Neuronal stem cell (in vitro differentiated cells): ENCODE data around the gene USP12.
"Not testable (repeated sequence)": the region's sequence is repeated elsewhere in the genome, so short reads cannot be mapped to it uniquely, and the experiment has no call there.

ENCODE experiments used
- DNase-seq: peaks from one replicate; pipeline ENCODE4 v3.0.0-alpha.2; 2013; ENCODE audit warnings: low spot score
- H2AFZ ChIP-seq: one replicate; pipeline ENCODE4 v1.6.1; 2013; ENCODE audit warnings: mild to moderate bottlenecking, low read length, inconsistent platforms
- H2AK5ac ChIP-seq: 2 replicates; pipeline ENCODE4 v1.6.1; 2013; ENCODE audit warnings: low read depth, mild to moderate bottlenecking, inconsistent platforms, low read length, moderate library complexity, mixed read lengths
- H2BK120ac ChIP-seq: 2 replicates; pipeline ENCODE4 v1.6.1; 2013; ENCODE audit warnings: low read depth, mild to moderate bottlenecking, inconsistent platforms, low read length, moderate library complexity, mixed read lengths
- H2BK12ac ChIP-seq: one replicate; pipeline ENCODE4 v1.6.1; 2013; ENCODE audit warnings: low read length, inconsistent platforms
- H2BK15ac ChIP-seq: 2 replicates; pipeline ENCODE4 v1.6.1; 2013; ENCODE audit warnings: mild to moderate bottlenecking, low read length, inconsistent platforms, mixed read lengths
- H2BK5ac ChIP-seq: one replicate; pipeline ENCODE4 v1.6.1; 2013; ENCODE audit warnings: inconsistent platforms, mild to moderate bottlenecking, low read length, moderate library complexity
- H3K14ac ChIP-seq: one replicate; pipeline ENCODE4 v1.6.1; 2013; ENCODE audit warnings: low read length, inconsistent platforms
- H3K18ac ChIP-seq: 2 replicates; pipeline ENCODE4 v1.6.1; 2013; ENCODE audit warnings: low read length, inconsistent platforms
- H3K23ac ChIP-seq: 2 replicates; pipeline ENCODE4 v1.6.1; 2013; ENCODE audit warnings: low read depth, mild to moderate bottlenecking, mixed read lengths, low read length, inconsistent platforms; ENCODE audit not compliant: poor library complexity
- H3K27ac ChIP-seq: replicated peaks from 3 replicates; pipeline ENCODE4 v1.5.1; 2013; ENCODE audit warnings: low read length, inconsistent platforms
- H3K27me3 ChIP-seq, 3 experiments: 2 replicates each; pipeline ENCODE4 v1.6.1; 2013; ENCODE audit warnings: low read length in 3 of 3, mild to moderate bottlenecking in 2 of 3, inconsistent platforms in 1 of 3, low read depth in 1 of 3, mixed read lengths in 1 of 3, moderate library complexity in 1 of 3; ENCODE audit not compliant: control insufficient read depth in 3 of 3, insufficient read depth in 3 of 3
- H3K36me3 ChIP-seq, 2 donors: replicated peaks in 1 of 2; 2 replicates each; pipeline ENCODE4 v1.6.1; 2013; ENCODE audit warnings: low read length in 2 of 2; ENCODE audit not compliant: control insufficient read depth in 2 of 2, insufficient read depth in 2 of 2
- H3K4ac ChIP-seq: 2 replicates; pipeline ENCODE4 v1.6.1; 2013; ENCODE audit warnings: inconsistent platforms, mild to moderate bottlenecking, low read length, moderate library complexity
- H3K4me1 ChIP-seq, 2 donors: 1 replicate in 1 of 2; 2 replicates in 1 of 2; pipeline ENCODE4 v1.6.1; 2013; ENCODE audit warnings: low read length in 2 of 2, low read depth in 1 of 2; ENCODE audit not compliant: control insufficient read depth in 2 of 2, insufficient read depth in 1 of 2
- H3K4me2 ChIP-seq: one replicate; pipeline ENCODE4 v1.6.1; 2013; ENCODE audit warnings: mild to moderate bottlenecking, low read length, inconsistent platforms; ENCODE audit not compliant: insufficient read depth, poor library complexity, severe bottlenecking
- H3K4me3 ChIP-seq, 2 donors: 2 replicates each; pipeline ENCODE4 v1.5.1; 2013; ENCODE audit warnings: low read length in 2 of 2, mild to moderate bottlenecking in 2 of 2, inconsistent platforms in 1 of 2, moderate library complexity in 1 of 2
- H3K79me1 ChIP-seq: one replicate; pipeline ENCODE4 v1.6.1; 2013; ENCODE audit warnings: low read depth, mild to moderate bottlenecking, inconsistent platforms, low read length, moderate library complexity
- H3K9ac ChIP-seq: one replicate; pipeline ENCODE4 v1.6.1; 2013; ENCODE audit warnings: mild to moderate bottlenecking, low read depth, low read length, inconsistent platforms; ENCODE audit not compliant: poor library complexity
- H3K9me3 ChIP-seq, 2 donors: replicated peaks in 1 of 2; 2 replicates each; pipeline versions ENCODE3 to v1.6.1; 2013; ENCODE audit warnings: low read length in 2 of 2, mild to moderate bottlenecking in 2 of 2, inconsistent platforms in 1 of 2, low read depth in 1 of 2, mixed read lengths in 1 of 2, moderate library complexity in 1 of 2; ENCODE audit not compliant: control insufficient read depth in 2 of 2, insufficient read depth in 1 of 2
- H4K8ac ChIP-seq: one replicate; pipeline ENCODE4 v1.6.1; 2013; ENCODE audit warnings: low read depth, mild to moderate bottlenecking, inconsistent platforms, low read length, moderate library complexity
- H4K91ac ChIP-seq: one replicate; pipeline ENCODE4 v1.6.1; 2013; ENCODE audit warnings: low read length, low read depth, mild to moderate bottlenecking, inconsistent platforms; ENCODE audit not compliant: poor library complexity
- WGBS, 2 donors: extraction: QIAGEN DNeasy Blood & Tissue Kit; methylation state at CpG; one replicate each; pipeline ENCODE4 v1.1.7; 2013; ENCODE audit warnings: missing lambda C conversion rate in 2 of 2, mixed read lengths in 1 of 2; ENCODE audit not compliant: insufficient read length in 2 of 2, insufficient replicate concordance in 1 of 2; ENCODE audit errors: extremely low coverage in 2 of 2; 5-methylcytosine and 5-hydroxymethylcytosine counted together

USP12 gene

GRCh38 chr13:27141746-27142145, 29.9 kb downstream of the USP12 start:
- Histone ChIP-seq H3K79me1 (peaks cover 3% of the 10 kb centered on the region), H3K18ac (no peak overlapping the region), H3K4me2 (no peak overlapping the region), H2BK12ac (no peak overlapping the region), H3K23ac (no peak overlapping the region), H4K8ac (no peak overlapping the region), H2AFZ (no peak overlapping the region), H4K91ac (no peak overlapping the region), H2BK15ac (no peak overlapping the region), H3K9me3 (peaks cover 3 to 40% of the 10 kb centered on the region in 2 donors), H3K27me3 (no peaks in the 10 kb centered on the region), H3K9ac (no peak overlapping the region), H3K27ac (no peak overlapping the region), H2BK120ac (no peak overlapping the region), H2BK5ac (no peak overlapping the region), H3K36me3 (peaks cover 0 to 14% of the 10 kb centered on the region in 2 donors), H3K14ac (no peak overlapping the region), H3K4me3 (no peak overlapping the region), H3K4me1 (no peaks in the 10 kb centered on the region), H2AK5ac (no peak overlapping the region), H3K4ac (no peak overlapping the region)
- no peak for DNase-seq
- WGBS, 2 donors, result no CpG with 5 or more reads among the region's 5 CpGs

GRCh38 chr13:27141159-27141558, 30.5 kb downstream of the USP12 start:
- H3K14ac ChIP-seq, H4K8ac ChIP-seq, H3K27ac ChIP-seq, H2BK120ac ChIP-seq, H2BK5ac ChIP-seq, H3K79me1 ChIP-seq, H3K23ac ChIP-seq, H3K4me3 ChIP-seq, H3K4me2 ChIP-seq, H3K27me3 ChIP-seq, H3K4ac ChIP-seq, H2AK5ac ChIP-seq, H2AFZ ChIP-seq, H3K18ac ChIP-seq, H2BK12ac ChIP-seq, H4K91ac ChIP-seq, H3K9ac ChIP-seq, H3K4me1 ChIP-seq, DNase-seq, H2BK15ac ChIP-seq: not testable (repeated sequence)
- WGBS, 2 donors, result no CpG with 5 or more reads among the region's 5 CpGs
- Histone ChIP-seq H3K36me3 (peaks cover 0 to 11% of the 10 kb centered on the region in 2 donors), H3K9me3 (peaks cover 3 to 40% of the 10 kb centered on the region in 2 donors)

- Histone ChIP-seq H3K9me3 (peaks cover 3 to 40% of the 10 kb centered on the region in 2 donors), H3K27me3 (no peaks in the 10 kb centered on the region), H3K79me1 (peaks cover 3% of the 10 kb centered on the region), H2BK120ac (no peak overlapping the region), H3K9ac (no peak overlapping the region), H2BK12ac (no peak overlapping the region), H4K8ac (no peak overlapping the region), H3K23ac (no peak overlapping the region), H2AFZ (no peak overlapping the region), H3K4ac (no peak overlapping the region), H3K14ac (no peak overlapping the region), H3K4me2 (no peak overlapping the region), H2BK15ac (no peak overlapping the region), H4K91ac (no peak overlapping the region), H2AK5ac (no peak overlapping the region), H3K36me3 (peaks cover 0 to 11% of the 10 kb centered on the region in 2 donors), H3K27ac (no peak overlapping the region), H3K4me1 (no peaks in the 10 kb centered on the region), H3K4me3 (no peak overlapping the region), H2BK5ac (no peak overlapping the region), H3K18ac (no peak overlapping the region)
- DNase-seq, result no peak
- no CpG with 5 or more reads among the region's 4 CpGs for WGBS, 2 donors
Measured at GRCh38 chr13:27140060-27140459, 31.6 kb downstream of the USP12 start.

GRCh38 chr13:27139565-27139964, 32.0 kb downstream of the USP12 start:
- Histone ChIP-seq H2BK15ac (no peak overlapping the region), H3K4ac (no peak overlapping the region), H4K91ac (no peak overlapping the region), H3K4me3 (no peak overlapping the region), H3K14ac (no peak overlapping the region), H2BK120ac (no peak overlapping the region), H2AFZ (no peak overlapping the region), H3K23ac (no peak overlapping the region), H3K27ac (no peak overlapping the region), H3K36me3 (peaks cover 0 to 11% of the 10 kb centered on the region in 2 donors), H3K79me1 (peaks cover 3% of the 10 kb centered on the region), H3K9me3 (peaks cover 3 to 40% of the 10 kb centered on the region in 2 donors), H2BK5ac (no peak overlapping the region), H2BK12ac (no peak overlapping the region), H2AK5ac (no peak overlapping the region), H3K4me2 (no peak overlapping the region), H3K27me3 (no peaks in the 10 kb centered on the region), H3K4me1 (no peaks in the 10 kb centered on the region), H3K18ac (no peak overlapping the region), H4K8ac (no peak overlapping the region), H3K9ac (no peak overlapping the region)
- WGBS, 2 donors, result no CpG with 5 or more reads among the region's 2 CpGs
- DNase-seq, result no peak
